Stimulated activated CD4-positive, alpha-beta T cell treated with anti-CD3 and anti-CD28 coated beads, Interleukin-12 subunit alpha, Interleukin-12 subunit beta, amount 100 ng/mL, for 4 hours (primary cell): ENCODE results near the gene ANO7.

ENCODE experiments used
- DNase-seq: peaks from one replicate; pipeline ENCODE4 v3.0.0-alpha.2; 2020

Gene ANO7

DNA sequence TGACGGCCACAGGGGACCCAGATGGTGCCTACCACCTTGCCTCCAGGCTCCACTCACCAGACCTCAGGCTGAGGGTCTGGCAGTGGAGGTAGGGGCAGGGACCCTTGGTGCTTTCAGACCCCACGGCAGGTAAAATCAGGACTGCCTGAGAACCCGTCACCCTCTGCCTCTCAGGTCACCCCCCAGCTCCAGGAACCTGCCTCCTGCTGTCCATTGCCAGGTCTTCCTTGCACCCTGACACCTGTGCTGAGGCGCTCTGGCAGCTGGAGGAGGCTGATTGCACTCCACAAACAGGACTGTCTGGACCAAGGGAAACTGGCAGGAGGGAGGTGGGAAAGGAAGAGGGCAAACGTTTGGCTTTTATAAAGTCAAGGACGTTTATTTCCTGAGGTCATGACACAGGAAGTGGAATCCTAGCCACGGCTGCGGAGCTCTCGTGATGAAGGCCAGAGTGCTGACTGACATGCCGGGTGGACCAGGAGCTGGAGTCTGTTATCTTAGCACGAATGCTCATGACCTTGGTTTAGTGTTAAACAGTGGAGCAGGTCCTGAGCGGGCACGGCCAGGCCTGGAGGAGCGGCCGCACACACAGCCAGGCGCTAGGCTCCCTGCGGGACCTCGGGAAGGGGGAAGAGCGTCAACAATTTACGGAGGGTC, 40.5 kb downstream of the ANO7 start:
- no peak for DNase-seq

DNA sequence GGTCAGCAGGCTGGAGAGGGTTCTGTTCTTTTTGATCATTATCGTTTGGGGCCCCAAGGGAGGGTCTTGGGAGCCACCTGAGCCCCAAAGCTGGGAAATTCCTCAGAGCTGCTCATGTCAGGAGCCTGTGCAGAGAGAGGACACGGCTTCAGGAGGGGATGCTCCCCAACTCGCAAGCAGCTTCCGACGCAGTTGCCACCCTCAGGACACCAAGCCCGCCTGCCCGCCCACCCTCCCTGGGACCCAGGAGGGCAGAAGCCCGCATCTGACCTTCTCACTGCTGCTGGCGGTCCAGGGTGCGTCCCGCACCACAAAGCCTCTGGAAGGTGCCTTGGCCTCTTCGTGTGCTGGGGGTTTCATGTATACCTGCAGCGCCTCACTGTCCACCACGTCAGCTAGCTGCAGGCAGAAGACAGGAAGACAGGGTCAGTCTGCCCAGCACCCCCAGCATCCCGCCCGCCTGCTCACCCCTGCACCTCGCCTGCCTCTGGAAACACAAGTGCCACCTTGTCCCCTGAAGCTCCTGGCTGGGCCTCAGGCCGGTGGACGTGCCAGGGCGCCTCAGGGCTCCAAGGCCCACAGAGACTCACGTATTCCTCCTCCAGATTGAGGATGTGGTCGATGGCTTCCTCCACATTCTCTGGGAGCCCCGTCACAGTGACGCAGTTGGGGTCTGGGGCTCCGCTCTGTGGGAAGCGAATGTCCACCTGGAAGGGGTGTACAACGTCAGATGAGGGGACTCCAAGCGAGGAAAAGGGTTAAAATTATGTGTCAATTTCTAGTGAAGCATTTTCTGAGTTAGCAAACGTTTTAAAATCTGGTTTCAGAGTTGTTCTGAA, 41.3 kb downstream of the ANO7 start:
- no peak for DNase-seq

DNA sequence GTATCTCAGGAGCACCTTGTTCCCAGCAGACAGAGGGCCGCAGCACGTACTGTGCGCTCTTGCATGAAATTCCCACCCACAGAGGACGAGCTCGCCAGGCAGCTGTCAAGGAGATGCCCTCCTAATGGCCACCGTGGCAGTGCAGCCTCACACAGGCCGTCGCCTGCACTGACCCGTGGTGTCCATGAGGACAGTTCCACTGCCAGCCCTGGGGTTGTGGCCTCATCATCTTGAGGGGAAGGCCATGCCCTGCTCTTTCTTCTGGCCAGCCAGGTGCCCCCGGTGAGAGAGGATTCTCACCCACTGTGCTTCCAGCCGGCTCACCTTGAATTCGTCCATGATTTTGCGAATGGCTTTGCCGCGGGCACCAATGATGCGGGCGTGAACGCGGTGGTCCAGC, 42.0 kb downstream of the ANO7 start:
- no peak for DNase-seq

DNA sequence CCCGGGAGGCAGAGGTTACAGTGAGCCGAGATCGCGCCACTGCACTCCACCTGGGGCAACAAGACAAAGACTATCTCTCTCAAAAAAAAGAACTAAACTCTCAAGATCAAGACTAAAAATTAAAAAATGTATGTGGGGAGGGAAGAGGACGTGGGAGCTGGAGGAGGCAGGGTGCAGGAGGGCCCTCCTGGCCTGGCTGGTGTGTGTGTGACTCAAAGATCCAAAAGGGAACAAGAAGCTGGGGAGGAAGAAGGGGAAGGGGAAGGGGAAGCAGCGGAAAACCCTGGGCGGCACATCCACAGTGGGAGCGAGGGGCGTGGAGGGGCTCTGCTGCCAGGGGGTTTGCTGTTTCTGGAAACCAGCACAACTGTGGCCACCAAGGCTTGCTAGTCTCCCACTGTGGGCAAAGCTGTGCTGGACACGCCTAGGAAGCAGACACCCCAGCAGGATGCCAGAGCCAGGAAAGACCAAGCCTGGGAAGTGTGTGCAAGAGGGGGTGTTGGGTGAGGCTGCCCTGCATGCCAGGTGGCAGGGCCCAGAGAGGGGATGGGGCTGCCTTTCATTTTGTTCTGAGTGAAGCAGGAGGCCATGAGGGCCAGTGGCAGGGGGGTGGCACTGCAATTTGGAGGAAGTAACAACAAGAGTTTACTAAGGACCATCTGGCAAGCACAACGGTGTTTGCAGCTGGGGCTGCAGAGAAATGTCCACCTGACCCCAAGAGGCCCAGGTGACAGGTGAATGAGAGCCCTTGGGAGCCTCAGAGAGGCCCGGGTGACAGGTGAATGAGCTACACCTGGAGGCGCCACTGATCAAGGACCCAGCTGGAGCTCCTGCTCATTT, 44.5 kb downstream of the ANO7 start:
- no peak for DNase-seq

DNA sequence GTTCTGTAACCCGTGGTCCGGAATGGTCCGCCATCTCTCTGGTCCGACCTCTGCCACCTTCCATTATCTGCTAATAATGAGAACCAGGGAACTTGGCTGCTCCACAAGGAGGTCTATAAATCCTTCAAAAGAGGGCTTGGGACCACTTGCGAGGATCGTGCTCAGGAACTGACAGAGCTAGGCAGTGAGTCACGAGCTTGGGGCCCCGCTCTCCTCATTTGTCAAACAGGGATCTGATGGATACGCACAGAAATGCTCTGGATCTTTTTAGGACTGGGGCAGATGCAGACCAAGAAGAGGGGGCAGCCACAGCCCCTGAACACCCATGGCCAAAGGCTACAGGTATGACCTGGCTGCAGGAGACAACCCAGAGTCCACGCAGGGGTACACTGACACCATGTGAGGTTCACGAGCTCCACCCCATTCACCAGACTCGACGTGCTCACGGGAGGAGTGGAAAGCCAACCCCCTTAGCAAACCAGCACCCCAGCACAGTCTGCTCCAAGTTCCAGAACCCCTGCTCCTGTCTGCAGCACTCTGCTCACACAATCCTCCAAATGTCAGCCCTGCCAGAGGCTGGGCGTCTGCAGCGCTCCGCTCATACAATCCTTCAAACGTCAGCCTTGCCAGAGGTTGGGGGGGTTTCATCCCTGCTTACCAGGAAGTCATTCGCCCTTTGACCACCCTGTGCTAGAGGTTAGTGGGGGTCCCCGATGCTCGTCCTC, 45.8 kb downstream of the ANO7 start:
- no peak for DNase-seq

DNA sequence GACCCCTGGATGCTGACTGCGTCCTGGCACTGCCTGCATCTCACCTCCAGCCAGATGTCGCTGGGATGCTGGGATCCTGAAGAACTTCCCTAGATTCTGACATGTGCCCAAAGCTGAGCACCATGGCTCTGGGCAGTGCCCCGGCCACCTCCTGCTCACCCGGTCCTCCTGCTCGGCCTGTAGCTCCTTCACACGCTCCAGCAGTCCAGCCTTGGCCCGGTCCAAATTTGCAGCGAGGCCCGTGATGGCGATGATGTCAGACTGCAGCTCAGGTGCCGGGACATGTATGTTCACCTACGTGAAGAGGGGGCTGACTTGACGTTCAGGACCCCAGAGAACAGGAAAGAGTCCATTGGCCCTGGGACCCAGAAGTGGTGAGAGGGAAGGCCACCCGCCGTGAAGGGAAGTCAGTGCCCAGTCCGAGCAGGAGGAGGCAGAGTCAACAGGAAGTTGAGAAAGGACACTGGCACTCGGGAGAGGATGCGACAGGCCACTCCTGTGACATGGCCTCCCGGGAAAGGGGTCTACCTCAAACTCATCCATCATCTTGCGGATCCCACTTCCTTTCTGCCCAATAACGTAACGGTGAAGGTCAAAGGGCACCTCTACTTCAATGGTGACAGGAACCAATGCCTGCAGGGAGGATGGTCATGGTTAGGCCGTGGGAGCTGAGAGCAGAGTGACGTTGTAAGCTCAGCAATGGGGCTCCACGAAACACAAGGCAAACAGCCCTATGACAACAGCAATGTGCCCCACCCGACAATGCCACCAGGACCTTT, 46.7 kb downstream of the ANO7 start:
- DNase-seq: no peak

DNA sequence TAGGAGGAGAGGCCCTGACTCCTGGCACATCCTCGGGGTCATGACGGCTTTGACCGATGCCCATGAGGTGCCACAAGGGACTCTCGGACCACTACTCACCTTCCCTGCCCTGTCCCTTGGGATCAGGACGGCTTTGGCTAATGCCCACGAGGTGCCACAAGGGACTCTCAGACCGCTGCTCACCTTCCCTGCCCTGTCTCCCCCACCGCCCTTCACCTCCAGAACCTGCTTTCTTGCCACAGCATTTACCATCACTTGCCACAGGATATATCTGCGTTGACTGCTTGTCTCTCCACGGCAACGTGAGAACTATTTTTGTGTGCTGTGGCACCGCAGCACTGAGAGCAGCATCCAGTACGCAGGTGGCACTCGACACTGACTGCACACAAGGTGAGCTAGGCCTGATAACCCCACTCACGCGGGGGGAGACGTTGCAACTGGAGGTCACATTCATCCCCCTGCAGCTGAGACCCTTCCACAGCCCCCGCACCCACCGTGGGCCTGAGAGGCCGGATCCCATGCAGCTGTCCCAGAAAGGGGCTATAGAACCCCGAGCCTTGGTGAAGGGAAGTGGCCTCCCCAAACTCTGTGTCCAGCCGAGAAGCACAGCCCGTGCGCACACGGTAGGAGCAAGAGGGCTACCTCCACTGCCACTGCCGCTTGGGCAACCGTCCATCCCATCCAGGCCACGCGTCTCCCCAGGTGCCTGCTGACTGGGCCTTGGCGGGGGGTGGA, 47.5 kb downstream of the ANO7 start:
- DNase-seq: no peak

DNA sequence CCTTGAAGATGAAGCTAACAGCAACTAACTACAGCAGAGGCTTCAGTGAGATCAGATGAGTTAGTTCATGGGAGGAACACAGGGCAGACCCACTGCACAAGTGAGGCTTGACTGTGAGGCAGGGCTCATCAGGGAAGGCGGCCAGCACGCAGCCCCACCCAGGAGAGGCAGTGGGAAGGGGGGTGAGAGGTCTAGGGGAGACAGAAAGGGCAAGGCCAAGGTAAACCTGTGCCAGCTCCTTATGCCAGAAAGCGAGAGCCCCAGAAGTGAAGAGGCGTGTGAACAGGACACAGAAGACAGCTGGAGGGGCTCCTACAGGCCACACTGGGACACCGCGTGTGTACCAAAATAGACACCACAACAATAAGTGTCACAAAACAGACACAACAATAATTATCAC, 48.6 kb downstream of the ANO7 start:
- DNase-seq: no peak

DNA sequence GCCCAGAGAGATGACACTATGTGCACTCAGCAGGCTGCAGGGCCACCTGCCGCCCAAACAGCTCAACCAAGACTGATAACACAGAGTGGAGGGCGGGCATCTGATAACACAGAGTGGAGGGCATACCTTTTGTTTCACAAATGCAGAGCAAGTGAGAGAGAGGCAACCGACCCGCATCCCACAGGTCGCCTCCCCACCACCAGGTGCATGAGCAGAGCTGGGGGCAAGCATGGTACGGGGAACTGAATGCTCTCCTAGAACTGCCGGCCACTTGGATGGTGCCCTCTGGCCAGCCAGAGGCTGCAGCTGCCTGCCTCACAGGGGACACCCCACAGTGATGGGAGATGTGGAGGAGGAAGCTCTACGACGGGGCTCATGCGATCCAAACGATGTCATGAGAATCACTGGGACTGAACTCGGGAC, 49.5 kb downstream of the ANO7 start:
- no peak for DNase-seq

DNA sequence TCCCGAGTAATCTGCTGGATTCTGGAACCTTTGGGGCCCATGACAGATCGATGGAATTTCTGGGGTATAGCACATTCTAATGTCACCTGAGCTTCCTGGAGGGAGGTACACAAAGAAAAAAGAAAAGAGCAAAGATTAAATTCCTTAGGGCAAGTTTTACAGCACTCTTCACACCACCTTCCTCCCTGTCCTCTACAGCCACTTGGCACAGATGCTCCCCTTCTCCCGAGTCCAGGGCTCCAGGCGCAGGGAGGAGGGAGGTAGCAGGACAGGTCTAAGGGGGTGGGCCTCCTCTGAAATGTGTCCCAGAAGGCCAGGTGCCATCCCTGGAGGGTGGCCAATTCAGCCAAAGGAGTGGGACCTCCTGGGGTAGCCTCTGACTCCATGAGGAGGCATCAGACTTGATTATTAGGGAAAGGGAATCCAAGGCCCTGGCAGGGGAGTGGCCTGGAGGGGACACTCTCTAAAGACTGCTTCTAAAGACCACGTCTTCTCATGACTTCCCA, 50.3 kb downstream of the ANO7 start:
- DNase-seq: no peak

DNA sequence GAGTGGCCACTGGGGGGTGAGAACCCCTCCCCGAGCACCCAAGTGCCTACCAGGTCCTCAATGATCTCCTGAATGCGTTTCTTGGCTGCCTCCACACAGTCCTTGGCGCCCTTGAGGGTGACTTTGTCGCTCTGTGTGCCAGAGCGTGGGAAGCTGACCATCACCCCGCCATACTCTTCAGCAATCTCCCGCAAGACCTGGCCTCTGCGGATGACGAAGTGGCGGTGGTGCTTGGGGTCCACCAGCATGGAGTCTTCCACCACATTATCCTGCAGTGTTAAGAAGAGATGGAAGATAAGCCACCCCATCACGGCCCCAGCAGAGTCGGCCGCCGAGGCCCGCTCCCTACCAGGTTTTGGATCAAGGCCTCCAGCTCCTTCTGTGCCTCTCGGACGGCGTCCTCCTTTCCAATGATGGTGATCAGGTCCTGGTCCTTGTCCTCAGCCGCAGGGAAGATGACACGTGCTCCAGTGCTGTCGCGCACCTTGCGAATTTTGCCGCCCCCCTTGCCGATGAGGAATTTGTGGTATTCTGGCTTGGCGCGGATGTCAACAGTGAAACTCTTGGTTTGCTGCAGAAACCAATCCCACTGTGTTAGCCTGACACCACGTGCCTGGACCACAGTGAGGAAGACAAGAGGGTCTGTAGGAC, 51.2 kb downstream of the ANO7 start:
- DNase-seq: no peak

DNA sequence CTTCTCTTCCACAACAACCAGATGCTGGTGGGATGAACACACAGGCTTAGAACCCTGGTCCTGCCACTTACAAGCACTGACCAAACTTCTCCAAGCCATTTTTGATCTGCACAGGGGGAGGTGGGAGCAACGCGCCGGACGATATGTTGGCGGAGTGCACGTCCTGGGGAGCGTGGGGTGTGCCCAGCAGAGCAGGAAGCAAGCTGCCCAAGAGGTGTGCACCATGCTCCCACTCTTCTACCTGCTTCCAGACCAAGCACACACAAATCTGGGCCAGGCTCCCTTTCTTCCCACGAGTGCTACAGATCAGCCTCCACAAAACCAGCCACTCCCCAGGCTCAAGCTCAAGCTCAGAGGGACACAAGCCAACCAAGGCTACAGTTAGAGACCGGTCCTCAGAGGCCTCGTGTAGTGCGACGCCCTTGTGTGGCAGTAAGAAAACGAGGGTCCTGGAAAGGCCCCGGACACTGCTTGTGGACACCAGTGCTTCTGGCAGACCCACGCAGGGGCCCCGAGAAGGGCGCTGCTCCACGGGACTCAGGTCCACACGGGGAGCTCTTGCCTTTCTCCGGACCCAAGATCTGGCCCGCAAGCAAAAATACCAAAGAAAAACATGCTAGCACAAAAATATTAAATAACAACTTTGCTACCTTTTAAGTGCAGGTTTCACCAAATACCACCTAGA, 52.0 kb downstream of the ANO7 start:
- DNase-seq: no peak

DNA sequence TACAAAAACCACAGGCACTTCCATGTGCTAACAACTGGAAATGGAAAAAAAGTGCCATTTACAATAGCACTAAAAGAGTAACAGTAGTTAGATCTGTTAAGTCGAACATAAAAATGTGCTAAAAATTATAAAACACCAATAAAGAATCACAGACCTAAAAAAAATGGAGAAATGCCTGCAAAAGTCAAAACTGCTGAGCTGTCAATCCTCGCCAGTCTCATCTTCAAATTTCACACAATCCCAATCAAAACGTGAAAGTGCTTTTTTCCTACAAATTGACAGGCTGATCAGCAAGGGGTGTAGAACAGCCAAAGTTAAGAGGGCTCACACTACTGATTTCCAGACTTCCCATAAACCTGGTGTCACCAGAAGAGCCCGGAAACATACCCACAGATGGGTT, 53.2 kb downstream of the ANO7 start:
- no peak for DNase-seq

DNA sequence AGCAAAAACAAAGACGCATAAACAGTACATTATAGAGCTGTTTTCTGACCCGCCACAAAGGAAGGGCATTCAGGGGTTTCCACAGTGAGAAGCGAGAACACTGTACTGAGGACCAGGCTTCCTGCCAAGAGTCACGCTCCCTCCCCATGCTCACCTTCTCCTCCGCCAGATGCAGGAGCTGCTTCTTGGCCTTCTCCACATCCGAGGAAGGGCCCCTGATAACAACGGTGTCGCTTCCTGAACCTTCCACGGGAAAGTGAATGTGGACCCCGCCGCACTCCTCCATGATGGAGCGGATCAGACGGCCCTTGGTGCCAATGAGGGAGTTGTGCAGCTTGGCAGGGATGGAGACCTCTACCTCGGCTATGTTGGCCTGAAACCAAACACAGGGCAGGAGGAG, 53.8 kb downstream of the ANO7 start:
- DNase-seq: no peak

DNA sequence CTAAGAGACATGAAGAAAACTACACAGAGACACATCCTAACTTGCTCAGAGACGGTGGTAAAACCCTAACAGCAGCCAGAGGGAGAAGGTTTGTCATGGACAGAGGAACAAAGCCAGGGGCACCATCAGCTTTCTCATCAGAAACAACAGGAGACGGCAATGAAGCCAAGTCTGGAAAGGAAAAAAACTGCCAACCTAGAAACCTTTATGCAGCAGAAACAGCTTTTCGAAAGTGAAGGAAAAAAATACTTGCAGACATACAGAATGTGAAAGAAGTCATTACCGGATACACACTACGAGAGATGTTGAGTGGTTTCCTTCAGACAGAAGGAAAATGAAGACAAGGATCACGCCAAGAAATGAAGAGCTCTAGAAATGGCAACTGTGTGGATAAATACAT, 55.9 kb downstream of the ANO7 start:
- DNase-seq: no peak

DNA sequence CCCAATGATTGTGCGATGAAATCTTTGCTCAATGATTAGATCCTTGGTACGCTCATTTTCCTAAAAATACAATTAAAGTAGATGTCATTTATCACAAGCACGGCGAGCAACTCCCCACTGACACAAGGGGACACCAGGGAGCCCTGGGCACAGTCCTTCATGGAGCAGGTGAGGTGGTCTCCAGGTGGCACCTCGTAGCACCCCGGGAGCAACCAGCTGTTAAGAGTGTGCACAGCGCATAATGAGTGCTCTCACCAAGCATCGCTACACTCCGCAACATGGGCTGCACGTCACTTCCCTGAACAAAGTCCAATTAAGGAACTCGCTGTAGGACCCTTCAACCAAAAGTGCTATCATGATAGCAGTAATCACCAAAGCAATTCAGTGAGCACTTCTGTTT, 59.8 kb downstream of the ANO7 start:
- DNase-seq: no peak

DNA sequence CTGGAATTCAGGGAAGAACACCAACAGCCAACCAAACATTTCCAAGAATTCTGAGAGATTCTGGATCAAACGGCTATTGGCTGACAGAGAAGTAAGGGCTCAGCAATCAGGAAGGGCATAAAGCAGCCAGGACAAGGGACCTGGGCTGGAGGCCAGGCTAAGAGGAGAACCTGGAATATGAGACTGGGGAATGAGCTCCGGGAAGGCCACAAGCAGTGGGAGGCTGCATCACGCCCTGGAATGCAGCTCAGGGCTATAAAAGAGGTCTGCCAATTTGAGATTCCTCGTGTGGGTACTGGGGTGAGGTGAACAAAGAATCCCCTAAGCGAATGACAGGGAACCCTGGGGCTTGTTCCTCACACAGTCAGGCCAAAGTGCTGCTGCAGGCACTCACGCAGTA, 60.4 kb downstream of the ANO7 start:
- no peak for DNase-seq

DNA sequence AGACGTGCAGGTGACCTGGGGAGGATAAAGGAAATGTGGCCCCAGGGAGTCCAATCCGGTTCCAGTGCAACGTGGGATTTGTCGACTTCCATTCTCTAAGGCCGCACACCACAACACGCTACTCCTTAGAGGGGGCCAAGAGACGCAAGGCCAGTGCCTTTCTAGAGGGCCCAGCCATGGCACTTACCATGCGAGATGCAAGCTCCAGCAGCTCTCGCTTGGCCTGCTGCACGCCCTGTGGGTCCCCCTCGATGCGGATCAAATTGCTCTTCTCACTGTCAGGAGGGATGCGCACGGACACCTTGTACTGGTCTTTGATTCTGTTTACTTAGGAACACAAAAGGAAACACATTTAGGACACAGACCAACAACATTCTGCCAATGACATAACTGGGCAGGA, 61.2 kb downstream of the ANO7 start:
- no peak for DNase-seq

DNA sequence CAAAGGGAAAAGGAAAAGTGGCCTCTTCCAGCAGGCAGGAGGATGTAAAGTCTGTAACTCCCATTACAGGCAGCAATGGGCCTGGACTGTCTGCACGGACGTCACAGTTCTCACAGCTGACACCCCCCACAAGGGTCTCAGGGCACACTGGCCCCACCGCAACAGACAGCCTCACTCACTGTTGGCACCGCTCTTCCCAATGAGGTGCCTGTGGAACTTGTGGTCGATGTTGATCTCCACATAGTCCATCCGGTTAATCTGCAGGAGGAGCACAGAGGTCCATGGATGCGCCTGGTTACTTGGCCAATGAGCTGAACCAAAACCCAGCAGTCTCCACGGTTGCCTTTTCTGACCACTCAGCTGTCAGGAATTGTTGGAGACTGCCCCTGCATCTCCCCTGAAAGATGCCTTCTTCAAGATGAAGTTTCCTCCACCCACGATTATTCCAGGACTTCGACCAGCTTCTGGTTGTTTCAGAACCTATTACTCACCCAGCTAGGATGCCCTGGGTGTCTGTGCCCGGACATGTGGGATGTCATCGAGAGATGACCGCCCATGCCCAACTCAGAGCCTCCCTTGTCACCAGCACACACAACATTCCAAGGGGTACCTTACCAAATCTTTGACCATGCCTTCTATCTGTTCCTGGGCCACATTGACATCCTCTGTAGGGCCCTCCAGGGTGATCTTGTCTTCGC, 64.5 kb downstream of the ANO7 start:
- DNase-seq: no peak
